ENCODE results near the gene CAMK4. TPM values are rescaled to one million over a fixed set of nuclear protein-coding genes. Genes with fewer than 3 reads are reported as not detected.
A peak's percentile ranks its signal among the peaks of the same experiment; 100 is the strongest.

CAMK4 gene
- total RNA-seq, 1 experiment from 2014 or later = 23.3 TPM

DNA sequence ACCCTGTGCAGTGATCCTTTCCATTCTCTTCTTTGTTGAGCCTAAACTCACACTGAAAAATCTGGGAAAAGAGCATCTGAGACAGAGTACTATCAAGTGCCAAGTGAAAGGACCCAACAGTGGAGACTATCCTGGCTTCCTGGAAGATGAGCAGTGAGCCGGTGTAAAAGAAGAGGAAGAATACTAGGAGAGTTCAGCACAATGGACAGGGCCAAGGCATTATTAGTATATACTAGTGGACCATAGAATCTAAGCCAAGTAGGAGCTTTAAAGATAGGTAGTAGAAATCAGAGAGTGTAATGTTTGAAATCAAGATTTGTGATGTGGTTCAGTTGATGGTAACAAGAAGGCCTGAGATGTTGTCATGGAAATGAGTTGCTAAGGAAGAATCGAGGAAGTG, 140.8 kb downstream of the CAMK4 start:
- BruUV-seq (replicated peaks) = no TSS peak
- H3K4me3 Mint-ChIP-seq (ENCODE audit: low read depth, unreplicated experiment) = no peak overlapping the region
- TF ChIP-seq CTCF (IDR thresholded peaks at IDR 0.05; ENCODE audit: unreplicated experiment) = no peak
- H3K9me3 Mint-ChIP-seq (ENCODE audit: low read depth, unreplicated experiment) = peaks cover 5% of the 10 kb centered on the region
- no peaks in the 10 kb centered on the region for H3K27me3 Mint-ChIP-seq (ENCODE audit: unreplicated experiment)
- intact Hi-C loops (cut with micrococcal nuclease; ENCODE audit: unreplicated experiment) = no loop called here
- H3K27ac Mint-ChIP-seq (ENCODE audit: unreplicated experiment) = no peak overlapping the region
- CTCF ChIA-PET = no interaction called here
- H3K36me3 Mint-ChIP-seq (ENCODE audit: insufficient read depth, unreplicated experiment) = no peaks in the 10 kb centered on the region
- peaks cover 8% of the 10 kb centered on the region for H3K4me1 Mint-ChIP-seq (ENCODE audit: low read depth, unreplicated experiment)
- DNase-seq = no peak

DNA sequence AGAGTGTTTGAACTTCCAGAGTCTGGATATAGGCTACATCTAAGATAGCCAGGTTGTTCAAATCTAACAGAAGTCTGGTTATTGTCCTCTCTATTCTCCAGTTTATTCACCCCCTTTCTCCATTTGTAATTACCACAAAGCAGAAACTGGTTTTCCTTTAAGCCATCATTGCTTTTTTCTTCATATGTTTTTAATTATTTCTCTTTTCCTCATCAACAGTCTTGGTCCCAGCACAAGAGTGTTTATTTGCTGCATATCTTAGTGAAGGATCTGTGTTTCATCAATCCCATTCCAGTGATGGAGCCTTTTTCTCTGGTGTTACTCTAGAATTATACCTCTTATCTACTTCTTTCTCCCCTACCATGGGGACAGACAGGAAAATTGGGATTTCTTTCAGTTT, 142.2 kb downstream of the CAMK4 start:
- H3K27me3 Mint-ChIP-seq (ENCODE audit: unreplicated experiment) = no peaks in the 10 kb centered on the region
- intact Hi-C loops (cut with micrococcal nuclease; ENCODE audit: unreplicated experiment) = no loop called here
- peaks cover 5% of the 10 kb centered on the region for H3K9me3 Mint-ChIP-seq (ENCODE audit: low read depth, unreplicated experiment)
- CTCF ChIA-PET = no interaction called here
- BruUV-seq (replicated peaks) = no TSS peak
- no peak overlapping the region for H3K4me3 Mint-ChIP-seq (ENCODE audit: low read depth, unreplicated experiment)
- no peak for TF ChIP-seq CTCF (IDR thresholded peaks at IDR 0.05; ENCODE audit: unreplicated experiment)
- H3K27ac Mint-ChIP-seq (ENCODE audit: unreplicated experiment) = no peak overlapping the region
- no peaks in the 10 kb centered on the region for H3K36me3 Mint-ChIP-seq (ENCODE audit: insufficient read depth, unreplicated experiment)
- peaks cover 8% of the 10 kb centered on the region for H3K4me1 Mint-ChIP-seq (ENCODE audit: low read depth, unreplicated experiment)
- DNase-seq = no peak

GRCh38 chr5:111367115-111367514, 142.9 kb downstream of the CAMK4 start:
- no peaks in the 10 kb centered on the region for H3K27me3 Mint-ChIP-seq (ENCODE audit: unreplicated experiment)
- peaks cover 8% of the 10 kb centered on the region for H3K4me1 Mint-ChIP-seq (ENCODE audit: low read depth, unreplicated experiment)
- peak; percentile 30 for DNase-seq
- peaks cover 5% of the 10 kb centered on the region for H3K9me3 Mint-ChIP-seq (ENCODE audit: low read depth, unreplicated experiment)
- H3K36me3 Mint-ChIP-seq (ENCODE audit: insufficient read depth, unreplicated experiment) = no peaks in the 10 kb centered on the region
- no TSS peak for BruUV-seq (replicated peaks)
- H3K27ac Mint-ChIP-seq (ENCODE audit: unreplicated experiment) = no peak overlapping the region
- no peak for TF ChIP-seq CTCF (IDR thresholded peaks at IDR 0.05; ENCODE audit: unreplicated experiment)
- CTCF ChIA-PET = no interaction called here
- H3K4me3 Mint-ChIP-seq (ENCODE audit: low read depth, unreplicated experiment) = no peak overlapping the region
- intact Hi-C loops (cut with micrococcal nuclease; ENCODE audit: unreplicated experiment) = no loop called here

DNA sequence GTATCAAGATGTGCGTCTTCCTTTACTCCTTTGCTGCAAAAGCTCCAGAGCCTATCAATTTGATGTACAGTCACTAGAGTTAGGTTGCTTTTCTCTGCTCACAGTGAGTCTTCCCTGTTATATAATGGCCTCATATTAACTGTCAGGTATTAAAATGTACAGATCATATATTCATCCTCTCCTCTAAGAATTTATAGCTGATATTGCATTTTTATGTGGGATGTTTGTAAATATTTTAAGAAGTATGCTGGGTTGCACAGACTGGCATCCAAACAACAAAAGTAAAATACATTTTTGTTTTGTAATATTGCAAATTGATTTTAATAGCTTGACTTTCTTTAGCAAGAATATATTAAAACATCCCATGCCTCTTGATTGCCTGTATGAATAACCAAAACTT, 148.6 kb downstream of the CAMK4 start:
- TF ChIP-seq CTCF (IDR thresholded peaks at IDR 0.05; ENCODE audit: unreplicated experiment) = no peak
- no peak for DNase-seq
- no peaks in the 10 kb centered on the region for H3K9me3 Mint-ChIP-seq (ENCODE audit: low read depth, unreplicated experiment)
- H3K27me3 Mint-ChIP-seq (ENCODE audit: unreplicated experiment) = no peaks in the 10 kb centered on the region
- BruUV-seq (replicated peaks) = no TSS peak
- no peaks in the 10 kb centered on the region for H3K36me3 Mint-ChIP-seq (ENCODE audit: insufficient read depth, unreplicated experiment)
- intact Hi-C loops (cut with micrococcal nuclease; ENCODE audit: unreplicated experiment) = no loop called here
- H3K4me3 Mint-ChIP-seq (ENCODE audit: low read depth, unreplicated experiment) = no peak overlapping the region
- no peak overlapping the region for H3K27ac Mint-ChIP-seq (ENCODE audit: unreplicated experiment)
- no peaks in the 10 kb centered on the region for H3K4me1 Mint-ChIP-seq (ENCODE audit: low read depth, unreplicated experiment)
- CTCF ChIA-PET = no interaction called here

DNA sequence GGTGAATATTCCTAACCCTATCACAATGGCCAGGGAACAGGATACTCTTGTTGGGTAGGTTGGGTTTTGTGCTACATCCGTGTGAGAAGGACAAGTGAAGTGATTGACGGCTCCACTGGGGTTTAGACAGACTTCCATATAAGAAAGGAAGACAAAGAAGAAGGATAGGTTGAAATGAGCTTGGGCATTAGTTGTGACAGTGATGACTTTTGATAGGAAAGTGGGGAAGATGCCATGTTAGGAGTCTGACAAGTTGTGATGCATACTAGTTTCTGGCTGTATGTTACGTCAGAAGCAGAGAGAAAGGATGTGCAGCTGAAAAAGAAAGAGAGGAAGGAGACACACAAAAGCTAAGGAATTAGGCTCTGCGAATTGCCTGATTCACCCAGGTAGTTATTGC, 150.2 kb downstream of the CAMK4 start:
- no peaks in the 10 kb centered on the region for H3K27me3 Mint-ChIP-seq (ENCODE audit: unreplicated experiment)
- no peak for TF ChIP-seq CTCF (IDR thresholded peaks at IDR 0.05; ENCODE audit: unreplicated experiment)
- H3K4me3 Mint-ChIP-seq (ENCODE audit: low read depth, unreplicated experiment) = no peak overlapping the region
- no peaks in the 10 kb centered on the region for H3K36me3 Mint-ChIP-seq (ENCODE audit: insufficient read depth, unreplicated experiment)
- H3K9me3 Mint-ChIP-seq (ENCODE audit: low read depth, unreplicated experiment) = no peaks in the 10 kb centered on the region
- no peak for DNase-seq
- no TSS peak for BruUV-seq (replicated peaks)
- CTCF ChIA-PET = no interaction called here
- no peaks in the 10 kb centered on the region for H3K4me1 Mint-ChIP-seq (ENCODE audit: low read depth, unreplicated experiment)
- H3K27ac Mint-ChIP-seq (ENCODE audit: unreplicated experiment) = no peak overlapping the region
- intact Hi-C loops (cut with micrococcal nuclease; ENCODE audit: unreplicated experiment) = no loop called here
